NAMALWA (cell line): ENCODE measurements around the gene NELL2.

Experiments used
- DNase-seq: peaks from one replicate; pipeline ENCODE4 v3.0.0-alpha.2; 2015; ENCODE audit warnings: low spot score

Gene NELL2

GRCh38 chr12:44465139-44465538, 411.0 kb downstream of the NELL2 start:
- peak; percentile 48 for DNase-seq

GRCh38 chr12:44464180-44464579, 411.9 kb downstream of the NELL2 start:
- no peak for DNase-seq

- DNase-seq, result no peak
These were observed 413.4 kb downstream of the NELL2 start for GRCh38 chr12:44462729-44463128.

GRCh38 chr12:44460261-44460660, 415.9 kb downstream of the NELL2 start:
- DNase-seq, result no peak

- no peak for DNase-seq
These were observed 416.5 kb downstream of the NELL2 start for GRCh38 chr12:44459569-44459968.
